Pancreas (tissue), 10 donors: ENCODE data around the gene ACSBG1. TPM values are rescaled to one million over a fixed set of nuclear protein-coding genes. Genes with fewer than 3 reads are reported as not detected.
A peak's percentile ranks its signal among the peaks of the same experiment; 100 is the strongest.

Source experiments
- ATAC-seq, 4 donors: fragments of 200-7000 bp; cut with Tn5 transposase; one replicate each; pipeline versions ENCODE4 v1.8.0 to v1.9.1; 2020; ENCODE audit warnings: mild to moderate bottlenecking in 4 of 4, moderate library complexity in 4 of 4
- DNase-seq, 6 donors: peaks; one replicate each; pipeline ENCODE4 v3.0.0-alpha.2; 2020
- FAIRE-seq: peaks from 2 replicates; lab custom pipeline; 2012; peaks lifted over from hg19 to GRCh38; lab: Jason Lieb, UNC
- H3K27ac ChIP-seq, 4 donors: fragments of 200-600 bp; sonication (generic); 1 replicate in 3 of 4; 2 replicates in 1 of 4; pipeline versions ENCODE4 v1.5.0 to v1.8.0; 2020
- H3K27me3 ChIP-seq, 4 donors: fragments of 200-600 bp; one replicate each; pipeline ENCODE4 v1.8.0; 2021
- H3K36me3 ChIP-seq, 3 donors: fragments of 200-600 bp; sonication (generic) in 1 of 3; one replicate each; pipeline versions ENCODE4 v1.5.0 to v1.8.0; 2020 to 2021
- H3K4me1 ChIP-seq, 3 donors: fragments of 200-600 bp; one replicate each; pipeline ENCODE4 v1.8.0; 2021
- H3K4me3 ChIP-seq, 4 donors: fragments of 200-600 bp; sonication (generic) in 2 of 4; one replicate each; pipeline versions ENCODE4 v1.5.0 to v1.8.0; 2020 to 2021
- H3K9me3 ChIP-seq, 4 donors: fragments of 200-600 bp; one replicate each; pipeline ENCODE4 v1.8.0; 2021
- WGBS, 2 donors: extraction: QIAGEN DNeasy Blood & Tissue Kit; methylation state at CpG; one replicate each; pipeline ENCODE4 v1.1.7; 2013; 5-methylcytosine and 5-hydroxymethylcytosine counted together
- intact Hi-C, 3 donors: fragments of 100-400 bp; cut with DNase I; formaldehyde crosslinking; loops; one replicate each; pipeline versions ENCODE4 v1.11.1 to v1.14.2; 2022
- polyA plus RNA-seq, 2 donors: library from polyadenylated mRNA; stranded (reverse); fragments of 200-250 nt; gene quantifications; one replicate each; pipeline ENCODE4 v1.2.3, GENCODE V29; 2013
- total RNA-seq, 6 donors: library from RNA; stranded (reverse); fragmentation: NEBNext Ultra II Directional in 4 of 6; extraction: Animal tissue kit (Norgen Biotek cat#: 25700) in 4 of 6; gene quantifications; one replicate each; pipeline versions ENCODE4 v1.2.1 to v1.2.4, GENCODE V29; 2021 to 2023
- TF ChIP-seq, protein P1 (sequence below), 4 donors: fragments of 200-600 bp; sonication (generic) in 3 of 4; IDR thresholded peaks; one replicate each; pipeline versions ENCODE4 v1.5.0 to v1.8.0; 2021; ENCODE audit warnings: antibody characterized with exemption in 4 of 4
- donor health status: healthy with polysubstance abuse.
- donor health status: DM: no; HTN: no; CAD: no; lungs with moderate emphysema.
- donor health status: DM: no; HTN: no; CAD: no.
- donor health status: control.
- donor health status: control.
- donor health status: Bipolar disorder and iron deficiency.
- donor health status: DM: yes; HTN: yes; CAD: no.
- donor health status: DM: no; HTN: no; CAD: no.
- donor health status: DM: no; HTN: no; CAD: no.
- donor health status: DM: yes; HTN: yes; CAD: no.

ACSBG1 gene
- total and polyA plus RNA-seq, 8 donors = 0.04 to 0.12 (median 0.04) TPM; not detected in 5

GRCh38 chr15:78206326-78207109, 27.8 kb downstream of the ACSBG1 start:
- FAIRE-seq (no peak), ATAC-seq (no peak), DNase-seq (no peak)
- Histone ChIP-seq H3K4me1 (peaks cover 27 to 58% (median 53%) of the 10 kb centered on the region in 3 donors), H3K9me3 (no peaks in the 10 kb centered on the region), H3K27ac (peak overlapping the region; percentile 10 to 30 (median 18)), H3K36me3 (no peaks in the 10 kb centered on the region), H3K27me3 (no peaks in the 10 kb centered on the region), H3K4me3 (no peak overlapping the region)
- intact Hi-C loops = no loop called here
- WGBS, 2 donors = 76 to 77% methylated on average over 12 of the region's 12 CpGs
- TF ChIP-seq, protein P1, sequence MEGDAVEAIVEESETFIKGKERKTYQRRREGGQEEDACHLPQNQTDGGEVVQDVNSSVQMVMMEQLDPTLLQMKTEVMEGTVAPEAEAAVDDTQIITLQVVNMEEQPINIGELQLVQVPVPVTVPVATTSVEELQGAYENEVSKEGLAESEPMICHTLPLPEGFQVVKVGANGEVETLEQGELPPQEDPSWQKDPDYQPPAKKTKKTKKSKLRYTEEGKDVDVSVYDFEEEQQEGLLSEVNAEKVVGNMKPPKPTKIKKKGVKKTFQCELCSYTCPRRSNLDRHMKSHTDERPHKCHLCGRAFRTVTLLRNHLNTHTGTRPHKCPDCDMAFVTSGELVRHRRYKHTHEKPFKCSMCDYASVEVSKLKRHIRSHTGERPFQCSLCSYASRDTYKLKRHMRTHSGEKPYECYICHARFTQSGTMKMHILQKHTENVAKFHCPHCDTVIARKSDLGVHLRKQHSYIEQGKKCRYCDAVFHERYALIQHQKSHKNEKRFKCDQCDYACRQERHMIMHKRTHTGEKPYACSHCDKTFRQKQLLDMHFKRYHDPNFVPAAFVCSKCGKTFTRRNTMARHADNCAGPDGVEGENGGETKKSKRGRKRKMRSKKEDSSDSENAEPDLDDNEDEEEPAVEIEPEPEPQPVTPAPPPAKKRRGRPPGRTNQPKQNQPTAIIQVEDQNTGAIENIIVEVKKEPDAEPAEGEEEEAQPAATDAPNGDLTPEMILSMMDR (IDR thresholded peaks at IDR 0.05) = no peak

GRCh38 chr15:78205856-78206255, 28.5 kb downstream of the ACSBG1 start:
- FAIRE-seq (no peak), ATAC-seq (peak; percentile 4 to 28 (median 18)), DNase-seq (peak in 1 of 6 donors; percentile 64)
- H3K4me3 ChIP-seq = no peak overlapping the region
- H3K9me3 ChIP-seq = no peaks in the 10 kb centered on the region
- H3K27me3 ChIP-seq = no peaks in the 10 kb centered on the region
- TF ChIP-seq, protein P1 (IDR thresholded peaks at IDR 0.05) = no peak
- intact Hi-C loops = no loop called here
- H3K27ac ChIP-seq = peak overlapping the region; percentile 10 to 77 (median 30)
- H3K4me1 ChIP-seq = peaks cover 27 to 57% (median 48%) of the 10 kb centered on the region in 3 donors
- 73 to 78% methylated on average over 10 of the region's 10 CpGs for WGBS, 2 donors
- no peaks in the 10 kb centered on the region for H3K36me3 ChIP-seq

GRCh38 chr15:78205337-78205736, 29.0 kb downstream of the ACSBG1 start:
- Histone ChIP-seq H3K4me1 (peaks cover 22 to 51% (median 43%) of the 10 kb centered on the region in 3 donors), H3K4me3 (no peak overlapping the region), H3K9me3 (no peaks in the 10 kb centered on the region), H3K36me3 (no peaks in the 10 kb centered on the region), H3K27me3 (no peaks in the 10 kb centered on the region), H3K27ac (peak overlapping the region in 3 of 4 donors; percentile 28 to 77 (median 49))
- 32 to 47% methylated on average over 1 of the region's 1 CpG for WGBS, 2 donors
- TF ChIP-seq, protein P1 (IDR thresholded peaks at IDR 0.05) = no peak
- DNase-seq (no peak), FAIRE-seq (no peak), ATAC-seq (no peak)
- intact Hi-C loops = no loop called here

DNA sequence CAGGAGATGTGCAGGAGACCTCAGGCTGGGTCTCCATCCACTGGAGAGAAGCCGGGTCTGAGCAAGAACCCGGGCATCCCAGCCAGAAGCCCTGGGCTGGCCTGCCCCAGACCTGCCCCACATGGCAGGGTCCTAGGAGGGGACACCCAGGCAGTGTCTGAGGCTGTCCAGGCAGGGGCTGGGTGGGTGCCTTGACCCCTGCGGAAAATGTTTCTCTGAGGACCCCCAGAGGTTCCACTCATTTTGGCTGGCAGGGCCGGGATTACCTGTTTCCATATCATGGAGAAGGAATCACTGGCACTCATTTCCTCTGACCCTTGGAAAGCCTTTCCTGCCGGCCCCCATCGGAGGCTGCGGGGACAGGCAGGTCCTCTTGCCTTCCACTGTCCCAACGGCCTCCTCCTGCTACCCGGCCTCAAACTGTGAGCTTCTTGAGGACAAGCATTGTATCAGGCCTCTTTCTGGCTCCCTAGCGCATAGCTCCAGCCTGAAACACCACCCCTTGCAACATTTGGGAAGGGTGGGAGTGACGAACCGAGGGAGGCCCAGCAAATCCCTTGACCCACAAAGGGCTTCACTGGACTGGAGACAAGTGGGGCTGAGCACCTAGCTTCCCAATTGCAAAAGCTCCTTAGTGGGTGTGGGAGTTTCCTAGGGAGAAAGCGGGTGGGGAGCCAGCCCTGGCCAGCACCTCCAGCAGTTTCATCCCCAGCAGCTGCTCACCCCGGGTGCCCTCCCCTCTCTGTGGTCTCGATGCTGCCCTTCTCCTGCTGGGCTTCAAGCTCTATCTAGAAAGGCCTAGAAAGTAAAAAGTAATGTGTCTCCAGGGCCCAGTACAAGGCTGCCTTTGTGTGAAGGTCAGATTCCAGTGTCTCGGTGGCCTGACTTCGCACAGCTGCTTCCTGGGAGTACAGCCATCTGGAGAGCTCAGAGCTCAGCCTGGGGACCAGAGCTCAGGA, 29.7 kb downstream of the ACSBG1 start:
- H3K4me1 ChIP-seq = peaks cover 16 to 44% (median 36%) of the 10 kb centered on the region in 3 donors
- 67 to 68% methylated on average over 17 of the region's 17 CpGs for WGBS, 2 donors
- no peaks in the 10 kb centered on the region for H3K9me3 ChIP-seq
- no peaks in the 10 kb centered on the region for H3K36me3 ChIP-seq
- DNase-seq (peak in 5 of 6 donors; percentile 65 to 76 (median 72)), FAIRE-seq (no peak), ATAC-seq (peak; percentile 72 to 81 (median 77))
- H3K27ac ChIP-seq = peak overlapping the region; percentile 28 to 77 (median 48)
- H3K4me3 ChIP-seq = no peak overlapping the region
- intact Hi-C loops = no loop called here
- no peaks in the 10 kb centered on the region for H3K27me3 ChIP-seq
- TF ChIP-seq, protein P1 (IDR thresholded peaks at IDR 0.05) = no peak
